ENCODE measurements around the gene PSG5. TPM values are rescaled to one million over a fixed set of nuclear protein-coding genes. Genes with fewer than 3 reads are reported as not detected.
"Not testable (repeated sequence)": the region's sequence is repeated elsewhere in the genome, so short reads cannot be mapped to it uniquely, and the experiment has no call there.

Gene PSG5
- total and polyA plus RNA-seq, 10 of the 15 experiments (the other 5 are each of a cell fraction or from before 2014, with no cell fraction given) = 0.27 TPM; not detected in 9

- H3K36me3 ChIP-seq (ENCODE audit: control insufficient read depth in 2 of 2, insufficient read depth in 2 of 2, low read length in 1 of 2); intact Hi-C loops (cut with micrococcal nuclease; ENCODE audit: unreplicated experiment); H3K4me1 ChIP-seq (ENCODE audit: control insufficient read depth, insufficient read depth, low read length); POLR2A ChIA-PET; RAD21 ChIA-PET (ENCODE audit: unreplicated experiment); DNase-seq (ENCODE audit: low read depth, low spot score); ATAC-seq; BruUV-seq (replicated peaks); H3K9ac ChIP-seq (ENCODE audit: control insufficient read depth, insufficient read depth, low read length); H3K79me2 ChIP-seq (ENCODE audit: control insufficient read depth, insufficient read depth, low read length); H2AFZ ChIP-seq (ENCODE audit: control insufficient read depth, low read depth, low read length); H3K9me3 ChIP-seq (replicated peaks; ENCODE audit: control insufficient read depth, insufficient read depth, low read length); H3K4me3 ChIP-seq; H3K4me2 ChIP-seq (ENCODE audit: control insufficient read depth, insufficient read depth); H3K27me3 ChIP-seq (replicated peaks in 1 of 2; ENCODE audit: control insufficient read depth in 2 of 2, insufficient read depth in 2 of 2, low read length in 1 of 2); H3K27ac ChIP-seq (ENCODE audit: control insufficient read depth, insufficient read depth); SMC1A ChIA-PET (ENCODE audit: uncharacterized antibody, unreplicated experiment); FAIRE-seq; in situ Hi-C loops (cut with MboI); H4K20me1 ChIP-seq (ENCODE audit: control insufficient read depth, insufficient read depth); CTCF ChIA-PET: not testable (repeated sequence)
- WGBS (ENCODE audit: insufficient coverage, insufficient replicate concordance, low lambda C conversion rate, missing lambda C conversion rate) = 22% methylated on average over 3 of the region's 3 CpGs
Observed at GRCh38 chr19:43163135-43163534, 23.2 kb downstream of the PSG5 start.

GRCh38 chr19:43162261-43162660 is 24.1 kb downstream of the PSG5 start:
- in situ Hi-C loops (cut with MboI); DNase-seq (ENCODE audit: low read depth, low spot score); intact Hi-C loops (cut with micrococcal nuclease; ENCODE audit: unreplicated experiment); FAIRE-seq; ATAC-seq; H4K20me1 ChIP-seq (ENCODE audit: control insufficient read depth, insufficient read depth); H3K36me3 ChIP-seq (ENCODE audit: control insufficient read depth in 2 of 2, insufficient read depth in 2 of 2, low read length in 1 of 2); CTCF ChIA-PET; BruUV-seq (replicated peaks); H3K4me2 ChIP-seq (ENCODE audit: control insufficient read depth, insufficient read depth); H3K79me2 ChIP-seq (ENCODE audit: control insufficient read depth, insufficient read depth, low read length); H3K9ac ChIP-seq (ENCODE audit: control insufficient read depth, insufficient read depth, low read length); H3K4me1 ChIP-seq (ENCODE audit: control insufficient read depth, insufficient read depth, low read length); SMC1A ChIA-PET (ENCODE audit: uncharacterized antibody, unreplicated experiment); H3K27me3 ChIP-seq (replicated peaks in 1 of 2; ENCODE audit: control insufficient read depth in 2 of 2, insufficient read depth in 2 of 2, low read length in 1 of 2); POLR2A ChIA-PET; H2AFZ ChIP-seq (ENCODE audit: control insufficient read depth, low read depth, low read length); RAD21 ChIA-PET (ENCODE audit: unreplicated experiment); H3K9me3 ChIP-seq (replicated peaks; ENCODE audit: control insufficient read depth, insufficient read depth, low read length); H3K27ac ChIP-seq (ENCODE audit: control insufficient read depth, insufficient read depth); H3K4me3 ChIP-seq: not testable (repeated sequence)
- WGBS (ENCODE audit: insufficient coverage, insufficient replicate concordance, low lambda C conversion rate, missing lambda C conversion rate) = 9% methylated on average over 2 of the region's 2 CpGs

DNA sequence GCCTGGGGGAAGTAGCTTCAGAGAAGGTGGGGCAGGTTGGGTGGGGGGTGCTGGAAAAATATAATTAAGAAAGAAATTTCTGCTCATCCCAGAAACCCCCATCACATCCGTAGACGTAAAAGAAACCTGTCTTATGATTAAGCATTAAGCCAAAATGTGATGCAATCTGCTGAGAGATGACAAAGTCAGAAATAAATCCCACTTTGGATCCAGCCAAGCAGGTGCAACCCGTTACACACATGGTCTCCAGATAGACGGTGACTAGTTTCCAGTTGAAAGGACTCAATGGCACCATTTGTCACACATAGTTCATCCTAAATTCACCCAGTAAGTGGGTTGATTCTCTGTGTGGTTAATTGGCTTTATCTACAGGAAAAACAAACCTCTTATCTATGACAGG is 34.1 kb downstream of the PSG5 start:
- Histone ChIP-seq H2AFZ (ENCODE audit: control insufficient read depth, low read depth, low read length) (no peak overlapping the region), H3K9me3 (replicated peaks; ENCODE audit: control insufficient read depth, insufficient read depth, low read length) (no peaks in the 10 kb centered on the region; the same call in 2 of the 3 replicates), H3K27me3 (replicated peaks in 1 of 2; ENCODE audit: control insufficient read depth in 2 of 2, insufficient read depth in 2 of 2, low read length in 1 of 2) (no peaks in the 10 kb centered on the region), H4K20me1 (ENCODE audit: control insufficient read depth, insufficient read depth) (no peaks in the 10 kb centered on the region), H3K4me1 (ENCODE audit: control insufficient read depth, insufficient read depth, low read length) (no peaks in the 10 kb centered on the region), H3K79me2 (ENCODE audit: control insufficient read depth, insufficient read depth, low read length) (no peaks in the 10 kb centered on the region), H3K9ac (ENCODE audit: control insufficient read depth, insufficient read depth, low read length) (no peak overlapping the region), H3K36me3 (ENCODE audit: control insufficient read depth in 2 of 2, insufficient read depth in 2 of 2, low read length in 1 of 2) (no peaks in the 10 kb centered on the region), H3K4me3 (no peak overlapping the region), H3K4me2 (ENCODE audit: control insufficient read depth, insufficient read depth) (no peak overlapping the region), H3K27ac (ENCODE audit: control insufficient read depth, insufficient read depth) (no peak overlapping the region)
- no peak for ATAC-seq
- ChIA-PET CTCF (no interaction called here), SMC1A (ENCODE audit: uncharacterized antibody, unreplicated experiment) (no interaction called here), RAD21 (ENCODE audit: unreplicated experiment) (no interaction called here), POLR2A (no interaction called here)
- intact Hi-C loops (cut with micrococcal nuclease; ENCODE audit: unreplicated experiment) = no loop called here
- 27% methylated on average over 4 of the region's 4 CpGs for WGBS (ENCODE audit: insufficient coverage, insufficient replicate concordance, low lambda C conversion rate, missing lambda C conversion rate)
- no TSS peak for BruUV-seq (replicated peaks)
- no peak for DNase-seq (ENCODE audit: low read depth, low spot score)
- no peak for FAIRE-seq
- in situ Hi-C loops (cut with MboI) = no loop called here
- TF ChIP-seq ATF7 (IDR thresholded peaks at IDR 0.05; ENCODE audit: low read depth) = no peak
- no peak for TF ChIP-seq FOXK2 (IDR thresholded peaks at IDR 0.05)
- no peak for TF ChIP-seq CHD4 (IDR thresholded peaks at IDR 0.05)
- TF ChIP-seq YY1 (IDR thresholded peaks at IDR 0.05; ENCODE audit: low read depth, low read length) = no peak
- no peak for TF ChIP-seq CEBPB (IDR thresholded peaks at IDR 0.05; ENCODE audit: borderline replicate concordance in 1 of 2, low read depth in 2 of 2, low read length in 2 of 2)
- TF ChIP-seq BACH1 (IDR thresholded peaks at IDR 0.05; ENCODE audit: borderline replicate concordance) = no peak
- no peak for TF ChIP-seq POLR2AphosphoS2 (IDR thresholded peaks at IDR 0.05; ENCODE audit: low read depth, low read length)
- TF ChIP-seq SREBF2 (IDR thresholded peaks at IDR 0.05; ENCODE audit: low read length) = no peak
- TF ChIP-seq MTA3 (IDR thresholded peaks at IDR 0.05; ENCODE audit: borderline replicate concordance, low read length) = no peak
- TF ChIP-seq ZNF622 (IDR thresholded peaks at IDR 0.05) = no peak

All from GM12878 (cell line).